IMR-90 (cell line): ENCODE results near the gene PRR33. TPM values are rescaled to one million over a fixed set of nuclear protein-coding genes. Genes with fewer than 3 reads are reported as not detected.

Source experiments
- ATAC-seq: fragments of 200-7000 bp; cut with Tn5 transposase; 2 replicates; pipeline ENCODE4 v1.9.1; 2020; ENCODE audit warnings: low read depth, mild to moderate bottlenecking, moderate library complexity
- BruUV-seq: library from RNA; stranded (reverse); fragments of 400-500 nt; replicated peaks from 2 replicates; lab custom pipeline; 2021; lab: Mats Ljungman, UMichigan
- CTCF ChIA-PET: fragments of 300-600 bp; formaldehyde crosslinking; extraction: SDS; loops from one replicate; lab custom pipeline; 2021; ENCODE audit warnings: antibody characterized with exemption; lab: Yijun Ruan, JAX
- POLR2A ChIA-PET: fragments of 300-600 bp; sonication (Branson Sonifier 250); formaldehyde crosslinking; loops from one replicate; lab custom pipeline; 2022; ENCODE audit warnings: antibody characterized with exemption; ENCODE audit not compliant: unreplicated experiment; lab: Charles Lee
- DNase-seq: peaks from one replicate; pipeline ENCODE4 v3.0.0; 2013
- H2AFZ ChIP-seq: replicated peaks from 2 replicates; pipeline ENCODE3; 2013; ENCODE audit warnings: low read length, mild to moderate bottlenecking; ENCODE audit not compliant: poor library complexity
- H2AK5ac ChIP-seq: 2 replicates; pipeline ENCODE4 v1.6.1; 2013; ENCODE audit warnings: low read depth, low read length, inconsistent platforms
- H2AK9ac ChIP-seq: replicated peaks from 2 replicates; pipeline ENCODE3; 2013; ENCODE audit warnings: mild to moderate bottlenecking, low read depth, low read length, moderate library complexity; ENCODE audit not compliant: poor library complexity
- H2BK120ac ChIP-seq: 2 replicates; pipeline ENCODE4 v1.6.1; 2013; ENCODE audit warnings: low read depth, low read length, inconsistent platforms
- H2BK15ac ChIP-seq: 3 replicates; pipeline ENCODE4 v1.6.1; 2013; ENCODE audit warnings: low read depth, low read length, inconsistent platforms
- H2BK20ac ChIP-seq: 2 replicates; pipeline ENCODE4 v1.6.1; 2013; ENCODE audit warnings: low read depth, mild to moderate bottlenecking, inconsistent platforms, low read length, moderate library complexity
- H2BK5ac ChIP-seq: 2 replicates; pipeline ENCODE4 v1.6.1; 2013; ENCODE audit warnings: mild to moderate bottlenecking, low read depth, low read length, inconsistent platforms; ENCODE audit not compliant: poor library complexity, severe bottlenecking
- H3K14ac ChIP-seq: replicated peaks from 2 replicates; pipeline ENCODE4 v1.6.1; 2013; ENCODE audit warnings: low read depth, low read length, inconsistent platforms
- H3K18ac ChIP-seq: 2 replicates; pipeline ENCODE4 v1.6.1; 2013; ENCODE audit warnings: low read depth, low read length, control low read depth
- H3K23ac ChIP-seq: 2 replicates; pipeline ENCODE4 v1.6.1; 2013; ENCODE audit warnings: low read depth, low read length, inconsistent platforms
- H3K27ac ChIP-seq: 2 replicates; pipeline ENCODE4 v1.5.1; 2013; ENCODE audit warnings: mild to moderate bottlenecking, control low read depth, low read length; ENCODE audit not compliant: insufficient read depth
- H3K27me3 ChIP-seq: 2 replicates; pipeline ENCODE4 v1.6.1; 2013; ENCODE audit warnings: low read length; ENCODE audit not compliant: control insufficient read depth, insufficient read depth
- H3K36me3 ChIP-seq: 2 replicates; pipeline ENCODE4 v1.6.1; 2013; ENCODE audit warnings: low read length, mixed read lengths; ENCODE audit not compliant: control insufficient read depth, insufficient read depth
- H3K4ac ChIP-seq: 2 replicates; pipeline ENCODE4 v1.6.1; 2013; ENCODE audit warnings: low read depth, low read length, inconsistent platforms
- H3K4me1 ChIP-seq: 2 replicates; pipeline ENCODE4 v1.6.1; 2013; ENCODE audit warnings: low read length, mixed read lengths; ENCODE audit not compliant: control insufficient read depth, insufficient read depth
- H3K4me2 ChIP-seq: 2 replicates; pipeline ENCODE4 v1.6.1; 2013; ENCODE audit warnings: low read depth, mild to moderate bottlenecking, control low read depth, low read length, moderate library complexity
- H3K4me3 ChIP-seq: 2 replicates; pipeline ENCODE4 v1.5.1; 2013; ENCODE audit warnings: low read depth, mild to moderate bottlenecking, control low read depth, low read length, moderate library complexity; ENCODE audit not compliant: insufficient read depth
- H3K56ac ChIP-seq: 2 replicates; pipeline ENCODE4 v1.6.1; 2013; ENCODE audit warnings: low read length, inconsistent platforms; ENCODE audit not compliant: insufficient read depth; ENCODE audit errors: extremely low read depth
- H3K79me1 ChIP-seq, 2 experiments: 2 replicates each; pipeline ENCODE4 v1.6.1; 2013; ENCODE audit warnings: low read length in 2 of 2, inconsistent platforms in 1 of 2, low read depth in 1 of 2
- H3K9ac ChIP-seq: 2 replicates; pipeline ENCODE4 v1.6.1; 2013; ENCODE audit warnings: low read depth, low read length, control low read depth
- H3K9me1 ChIP-seq: 2 replicates; pipeline ENCODE4 v1.6.1; 2013; ENCODE audit warnings: low read length, inconsistent platforms; ENCODE audit not compliant: insufficient read depth
- H3K9me3 ChIP-seq: 2 replicates; pipeline ENCODE4 v1.6.1; 2013; ENCODE audit warnings: low read length; ENCODE audit not compliant: control insufficient read depth, insufficient read depth
- H4K20me1 ChIP-seq: 2 replicates; pipeline ENCODE4 v1.6.1; 2013; ENCODE audit warnings: low read length, inconsistent platforms; ENCODE audit not compliant: insufficient read depth
- H4K5ac ChIP-seq: 2 replicates; pipeline ENCODE4 v1.6.1; 2013; ENCODE audit warnings: mild to moderate bottlenecking, low read depth, low read length, control low read depth
- H4K8ac ChIP-seq, 2 experiments: 2 replicates each; pipeline ENCODE4 v1.6.1; 2013; ENCODE audit warnings: low read depth in 2 of 2, low read length in 2 of 2, control low read depth in 1 of 2, inconsistent platforms in 1 of 2
- H4K91ac ChIP-seq: 2 replicates; pipeline ENCODE4 v1.6.1; 2013; ENCODE audit warnings: low read depth, low read length, inconsistent platforms; ENCODE audit not compliant: insufficient read depth
- ELK1 ChIP-seq: fragments of 150-350 bp; IDR thresholded peaks from 2 replicates; pipeline ENCODE4 v1.6.1; 2016; ENCODE audit warnings: low read depth, mild to moderate bottlenecking, low read length, moderate library complexity, borderline replicate concordance
- RFX5 ChIP-seq: IDR thresholded peaks from 2 replicates; pipeline ENCODE4 v1.8.0; 2012; ENCODE audit warnings: low read depth, mild to moderate bottlenecking, low read length, moderate library complexity
- WGBS, 2 experiments: methylation state at CpG; one replicate each; pipeline versions ENCODE4 v1.1.5 to v1.1.7; 2013; ENCODE audit warnings: missing lambda C conversion rate in 2 of 2; ENCODE audit not compliant: insufficient read length in 1 of 2; ENCODE audit errors: extremely low coverage in 2 of 2; 5-methylcytosine and 5-hydroxymethylcytosine counted together
- dilution Hi-C: fragments of 300-500 bp; cut with HindIII; formaldehyde crosslinking; loops from one replicate; pipeline ENCODE4 v1.14.3; 2018; ENCODE audit warnings: low sequenced_read_pairs; ENCODE audit not compliant: unreplicated experiment
- in situ Hi-C: fragments of 300-500 bp; cut with MboI; formaldehyde crosslinking; loops from 3 replicates; pipeline ENCODE4 v1.14.3; 2019; ENCODE audit warnings: low sequenced_read_pairs, inconsistent platforms, mixed read lengths
- intact Hi-C: fragments of 100-400 bp; cut with micrococcal nuclease; formaldehyde crosslinking; loops from 2 replicates; pipeline ENCODE4 v1.10.0; 2022
- polyA plus RNA-seq, 3 experiments: library from polyadenylated mRNA; depleted of rRNA; stranded (reverse); fragments of >200 nt; gene quantifications; 2 replicates each; pipeline ENCODE4 v1.2.3, GENCODE V29; 2012; ENCODE audit warnings: low replicate concordance in 1 of 3
- total RNA-seq: library from RNA; depleted of rRNA; stranded (reverse); fragments of >200 nt; gene quantifications from 2 replicates; pipeline ENCODE4 v1.2.3, GENCODE V29; 2012
- TF ChIP-seq, protein P1 (sequence below): conservative IDR thresholded peaks from 2 replicates; pipeline ENCODE4 v1.5.1; 2012; ENCODE audit warnings: mild to moderate bottlenecking, low read depth, low read length, improper control_type of control experiment

The PRR33 gene
- total and polyA plus RNA-seq, 2 of the 4 experiments (the other 2 are of a cell fraction) = not detected

- Histone ChIP-seq H3K4me1 (peaks cover under 1% of the 10 kb centered on the region; the same call in 1 of the 2 replicates), H2AK9ac (peak overlapping the region; percentile 20), H3K23ac (no peak overlapping the region), H3K9ac (no peak overlapping the region), H3K4ac (no peak overlapping the region), H3K79me1 (no peaks in the 10 kb centered on the region), H3K36me3 (no peaks in the 10 kb centered on the region), H3K9me1 (peaks cover 2% of the 10 kb centered on the region), H2BK5ac (no peak overlapping the region), H3K4me3 (no peak overlapping the region), H2AFZ (no peak overlapping the region), H3K18ac (no peak overlapping the region), H3K27me3 (peaks cover 29% of the 10 kb centered on the region), H3K9me3 (no peaks in the 10 kb centered on the region), H2BK20ac (no peak overlapping the region), H4K91ac (no peak overlapping the region), H2BK120ac (no peak overlapping the region), H3K27ac (no peak overlapping the region), H4K5ac (no peak overlapping the region), H4K8ac (no peak overlapping the region), H3K56ac (no peak overlapping the region), H3K14ac (no peak overlapping the region), H3K4me2 (no peak overlapping the region), H2BK15ac (no peak overlapping the region), H2AK5ac (no peak overlapping the region), H4K20me1 (no peaks in the 10 kb centered on the region)
- no peak for DNase-seq
- WGBS, 2 experiments = no CpG with 5 or more reads among the region's 9 CpGs
- no peak for ATAC-seq
- dilution Hi-C loops (no loop called here), in situ Hi-C loops (no loop called here), intact Hi-C loops (no loop called here)
- ChIA-PET POLR2A (no interaction called here), CTCF (no interaction called here)
- no TSS peak for BruUV-seq
- TF ChIP-seq, protein P1, sequence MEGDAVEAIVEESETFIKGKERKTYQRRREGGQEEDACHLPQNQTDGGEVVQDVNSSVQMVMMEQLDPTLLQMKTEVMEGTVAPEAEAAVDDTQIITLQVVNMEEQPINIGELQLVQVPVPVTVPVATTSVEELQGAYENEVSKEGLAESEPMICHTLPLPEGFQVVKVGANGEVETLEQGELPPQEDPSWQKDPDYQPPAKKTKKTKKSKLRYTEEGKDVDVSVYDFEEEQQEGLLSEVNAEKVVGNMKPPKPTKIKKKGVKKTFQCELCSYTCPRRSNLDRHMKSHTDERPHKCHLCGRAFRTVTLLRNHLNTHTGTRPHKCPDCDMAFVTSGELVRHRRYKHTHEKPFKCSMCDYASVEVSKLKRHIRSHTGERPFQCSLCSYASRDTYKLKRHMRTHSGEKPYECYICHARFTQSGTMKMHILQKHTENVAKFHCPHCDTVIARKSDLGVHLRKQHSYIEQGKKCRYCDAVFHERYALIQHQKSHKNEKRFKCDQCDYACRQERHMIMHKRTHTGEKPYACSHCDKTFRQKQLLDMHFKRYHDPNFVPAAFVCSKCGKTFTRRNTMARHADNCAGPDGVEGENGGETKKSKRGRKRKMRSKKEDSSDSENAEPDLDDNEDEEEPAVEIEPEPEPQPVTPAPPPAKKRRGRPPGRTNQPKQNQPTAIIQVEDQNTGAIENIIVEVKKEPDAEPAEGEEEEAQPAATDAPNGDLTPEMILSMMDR = no peak
- TF ChIP-seq ELK1 (no peak), RFX5 (no peak)
Observed at GRCh38 chr11:1858154-1858553, 33.5 kb downstream of the PRR33 start.
